ENCODE results near the gene UBN1.

Gene UBN1

DNA sequence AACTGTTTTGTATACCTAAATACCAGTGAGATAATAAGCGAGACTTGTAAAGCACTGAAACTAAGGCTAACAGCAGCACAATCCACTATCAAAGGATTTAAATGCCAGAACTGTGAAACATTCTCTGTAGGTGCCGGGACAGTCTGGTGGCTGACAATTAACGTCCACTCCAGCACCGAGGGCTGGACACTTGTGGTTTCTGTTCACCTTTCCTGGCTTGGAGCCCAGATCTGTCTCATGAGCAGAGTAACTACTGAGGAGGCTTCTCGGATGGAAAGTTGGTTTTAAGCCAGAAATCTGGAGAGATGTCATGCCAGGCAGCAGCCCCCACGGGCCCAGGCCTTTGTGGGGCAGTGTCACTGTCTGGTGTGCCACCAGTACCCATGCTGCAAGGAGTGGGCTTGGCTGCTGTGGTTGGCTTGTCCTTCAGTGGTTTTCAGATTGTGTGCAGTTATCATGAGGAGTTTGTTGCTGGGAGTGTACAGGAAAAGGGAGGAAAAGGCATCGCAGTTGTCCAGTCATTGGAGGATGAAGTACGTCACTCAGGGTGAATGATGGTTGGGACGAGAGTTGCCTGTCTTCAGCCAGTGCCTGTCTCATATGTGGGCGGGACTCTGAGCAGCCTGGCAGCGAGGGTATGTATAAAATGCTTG, 35.5 kb downstream of the UBN1 start:
- Histone ChIP-seq H2AFZ (ENCODE audit: low read depth, low read length, severe bottlenecking) (no peak overlapping the region), H3F3A (ENCODE audit: insufficient read depth) (no peaks in the 10 kb centered on the region), H3K27ac (ENCODE audit: low read depth, low read length) (no peak overlapping the region), H3K79me2 (ENCODE audit: insufficient read depth, low read length) (no peaks in the 10 kb centered on the region), H4K20me1 (ENCODE audit: low read depth, low read length) (no peaks in the 10 kb centered on the region), H3K27me3 (ENCODE audit: low read length) (no peaks in the 10 kb centered on the region), H3K9me3 (ENCODE audit: insufficient read depth, low read length) (no peaks in the 10 kb centered on the region), H3K4me2 (ENCODE audit: low read depth, low read length, poor library complexity, severe bottlenecking) (no peak overlapping the region), H3K9me2 (replicated peaks; ENCODE audit: insufficient read depth, low read length) (no peaks in the 10 kb centered on the region), H3K36me3 (ENCODE audit: low read length) (0 out of 2 replicates have a peak, but pooled peaks cover 5% of the 10 kb centered on the region), H3K9ac (ENCODE audit: low read length) (no peak overlapping the region), H3K4me3 (ENCODE audit: insufficient read depth, low read length, poor library complexity, severe bottlenecking) (no peak overlapping the region)
- TF ChIP-seq, protein P1, sequence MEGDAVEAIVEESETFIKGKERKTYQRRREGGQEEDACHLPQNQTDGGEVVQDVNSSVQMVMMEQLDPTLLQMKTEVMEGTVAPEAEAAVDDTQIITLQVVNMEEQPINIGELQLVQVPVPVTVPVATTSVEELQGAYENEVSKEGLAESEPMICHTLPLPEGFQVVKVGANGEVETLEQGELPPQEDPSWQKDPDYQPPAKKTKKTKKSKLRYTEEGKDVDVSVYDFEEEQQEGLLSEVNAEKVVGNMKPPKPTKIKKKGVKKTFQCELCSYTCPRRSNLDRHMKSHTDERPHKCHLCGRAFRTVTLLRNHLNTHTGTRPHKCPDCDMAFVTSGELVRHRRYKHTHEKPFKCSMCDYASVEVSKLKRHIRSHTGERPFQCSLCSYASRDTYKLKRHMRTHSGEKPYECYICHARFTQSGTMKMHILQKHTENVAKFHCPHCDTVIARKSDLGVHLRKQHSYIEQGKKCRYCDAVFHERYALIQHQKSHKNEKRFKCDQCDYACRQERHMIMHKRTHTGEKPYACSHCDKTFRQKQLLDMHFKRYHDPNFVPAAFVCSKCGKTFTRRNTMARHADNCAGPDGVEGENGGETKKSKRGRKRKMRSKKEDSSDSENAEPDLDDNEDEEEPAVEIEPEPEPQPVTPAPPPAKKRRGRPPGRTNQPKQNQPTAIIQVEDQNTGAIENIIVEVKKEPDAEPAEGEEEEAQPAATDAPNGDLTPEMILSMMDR (IDR thresholded peaks at IDR 0.05; ENCODE audit: insufficient read depth, low read length, poor library complexity, severe bottlenecking) = no peak
- TF ChIP-seq EZH2phosphoT487 (conservative IDR thresholded peaks at IDR 0.05; ENCODE audit: low read length) = no peak

DNA sequence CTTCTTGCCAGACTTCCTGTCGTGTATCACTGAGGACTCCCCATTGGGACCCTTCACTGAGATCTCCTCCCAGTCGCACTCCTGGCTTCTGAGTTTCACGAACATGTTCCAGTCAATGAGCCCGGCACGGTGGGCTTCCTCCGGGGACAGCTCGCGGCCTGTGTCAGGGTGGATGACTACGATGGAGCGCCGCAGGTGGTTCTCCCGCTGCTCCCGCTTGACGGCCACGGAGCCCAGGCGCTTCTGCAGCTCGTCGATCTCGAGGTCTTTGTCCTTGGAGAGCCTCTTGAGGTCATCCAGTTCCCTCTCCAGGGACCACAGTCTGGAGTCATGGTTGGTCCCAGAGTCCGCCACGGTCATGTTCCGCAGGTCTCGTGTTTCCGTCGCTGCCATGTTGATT, 36.2 kb downstream of the UBN1 start:
- no peaks in the 10 kb centered on the region for H3K79me2 ChIP-seq (ENCODE audit: insufficient read depth, low read length)
- no peak overlapping the region for H3K9ac ChIP-seq (ENCODE audit: low read length)
- TF ChIP-seq, protein P1 (IDR thresholded peaks at IDR 0.05; ENCODE audit: insufficient read depth, low read length, poor library complexity, severe bottlenecking) = no peak
- TF ChIP-seq EZH2phosphoT487 (conservative IDR thresholded peaks at IDR 0.05; ENCODE audit: low read length) = no peak
- H3F3A ChIP-seq (ENCODE audit: insufficient read depth) = no peaks in the 10 kb centered on the region
- H3K9me3 ChIP-seq (ENCODE audit: insufficient read depth, low read length) = no peaks in the 10 kb centered on the region
- H3K4me3 ChIP-seq (ENCODE audit: insufficient read depth, low read length, poor library complexity, severe bottlenecking) = no peak overlapping the region
- no peak overlapping the region for H3K4me2 ChIP-seq (ENCODE audit: low read depth, low read length, poor library complexity, severe bottlenecking)
- H3K27me3 ChIP-seq (ENCODE audit: low read length) = no peaks in the 10 kb centered on the region
- no peak overlapping the region for H2AFZ ChIP-seq (ENCODE audit: low read depth, low read length, severe bottlenecking)
- H4K20me1 ChIP-seq (ENCODE audit: low read depth, low read length) = no peaks in the 10 kb centered on the region
- no peaks in the 10 kb centered on the region for H3K9me2 ChIP-seq (replicated peaks; ENCODE audit: insufficient read depth, low read length)
- 0 out of 2 replicates have a peak, but pooled peaks cover 5% of the 10 kb centered on the region for H3K36me3 ChIP-seq (ENCODE audit: low read length)
- H3K27ac ChIP-seq (ENCODE audit: low read depth, low read length) = no peak overlapping the region

DNA sequence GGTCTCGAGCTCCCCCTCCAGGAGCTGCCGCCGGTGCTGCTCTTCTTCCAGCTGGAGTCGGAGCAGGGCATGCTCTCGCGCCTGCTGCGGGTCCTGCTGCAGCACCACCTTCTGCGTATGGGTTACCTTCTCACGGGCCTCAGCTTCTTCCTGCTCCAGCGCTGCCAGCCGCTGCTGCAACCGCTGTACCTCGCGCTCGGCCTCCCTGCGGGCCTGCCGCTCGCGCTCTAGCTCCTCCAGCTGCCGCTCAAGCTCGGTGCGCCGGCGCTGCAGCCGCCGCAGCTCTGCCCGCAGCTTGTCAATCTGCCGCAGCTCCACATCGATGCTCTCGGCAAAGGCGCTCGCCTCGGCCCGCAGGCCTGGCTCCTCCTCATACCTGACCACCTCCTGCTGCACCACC, 36.9 kb downstream of the UBN1 start:
- Histone ChIP-seq H3K9ac (ENCODE audit: low read length) (no peak overlapping the region), H3K9me3 (ENCODE audit: insufficient read depth, low read length) (no peaks in the 10 kb centered on the region), H3K4me2 (ENCODE audit: low read depth, low read length, poor library complexity, severe bottlenecking) (no peak overlapping the region), H3K79me2 (ENCODE audit: insufficient read depth, low read length) (no peaks in the 10 kb centered on the region), H3F3A (ENCODE audit: insufficient read depth) (no peaks in the 10 kb centered on the region), H3K36me3 (ENCODE audit: low read length) (0 out of 2 replicates have a peak, but pooled peaks cover 5% of the 10 kb centered on the region), H3K27me3 (ENCODE audit: low read length) (no peaks in the 10 kb centered on the region), H3K4me3 (ENCODE audit: insufficient read depth, low read length, poor library complexity, severe bottlenecking) (no peak overlapping the region), H3K9me2 (replicated peaks; ENCODE audit: insufficient read depth, low read length) (no peaks in the 10 kb centered on the region), H3K27ac (ENCODE audit: low read depth, low read length) (no peak overlapping the region), H4K20me1 (ENCODE audit: low read depth, low read length) (no peaks in the 10 kb centered on the region), H2AFZ (ENCODE audit: low read depth, low read length, severe bottlenecking) (no peak overlapping the region)
- TF ChIP-seq, protein P1 (IDR thresholded peaks at IDR 0.05; ENCODE audit: insufficient read depth, low read length, poor library complexity, severe bottlenecking) = no peak
- TF ChIP-seq EZH2phosphoT487 (conservative IDR thresholded peaks at IDR 0.05; ENCODE audit: low read length) = no peak

Measured in SU-DHL-6 (cell line).